ENCODE measurements around the gene KIF3A. TPM values are rescaled to one million over a fixed set of nuclear protein-coding genes. Genes with fewer than 3 reads are reported as not detected.

The KIF3A gene
- polyA plus RNA-seq, 4 donors, result 0.54 to 4.7 (median 2.7) TPM

- Histone ChIP-seq H3K4me3 (ENCODE audit: low read depth in 1 of 3, low read length in 3 of 3) (no peak overlapping the region), H3K9me3 (ENCODE audit: control insufficient read depth in 2 of 2, insufficient read depth in 1 of 2, low read depth in 1 of 2, low read length in 1 of 2) (no peaks in the 10 kb centered on the region), H3K27ac (ENCODE audit: low read depth in 1 of 3, low read length in 2 of 3) (no peak overlapping the region), H3K4me1 (ENCODE audit: control insufficient read depth in 3 of 3, insufficient read depth in 2 of 3, low read depth in 1 of 3, low read length in 2 of 3) (peaks cover 0 to 9% (median 0%) of the 10 kb centered on the region in 3 donors), H3K27me3 (ENCODE audit: control insufficient read depth in 3 of 3, insufficient read depth in 3 of 3, low read length in 3 of 3) (no peaks in the 10 kb centered on the region), H3K36me3 (ENCODE audit: control insufficient read depth in 3 of 3, insufficient read depth in 2 of 3, low read depth in 1 of 3, low read length in 3 of 3) (peaks cover 0 to 37% (median 2%) of the 10 kb centered on the region in 3 donors)
- FAIRE-seq, result no peak
- whole genome bisulfite sequencing, 3 donors, result 87 to 96% (median 88%) methylated on average over 1 of the region's 1 CpG
- no peak for DNase-seq
Measured at GRCh38 chr5:132752581-132753125, 15.3 kb upstream of the KIF3A start.

DNA sequence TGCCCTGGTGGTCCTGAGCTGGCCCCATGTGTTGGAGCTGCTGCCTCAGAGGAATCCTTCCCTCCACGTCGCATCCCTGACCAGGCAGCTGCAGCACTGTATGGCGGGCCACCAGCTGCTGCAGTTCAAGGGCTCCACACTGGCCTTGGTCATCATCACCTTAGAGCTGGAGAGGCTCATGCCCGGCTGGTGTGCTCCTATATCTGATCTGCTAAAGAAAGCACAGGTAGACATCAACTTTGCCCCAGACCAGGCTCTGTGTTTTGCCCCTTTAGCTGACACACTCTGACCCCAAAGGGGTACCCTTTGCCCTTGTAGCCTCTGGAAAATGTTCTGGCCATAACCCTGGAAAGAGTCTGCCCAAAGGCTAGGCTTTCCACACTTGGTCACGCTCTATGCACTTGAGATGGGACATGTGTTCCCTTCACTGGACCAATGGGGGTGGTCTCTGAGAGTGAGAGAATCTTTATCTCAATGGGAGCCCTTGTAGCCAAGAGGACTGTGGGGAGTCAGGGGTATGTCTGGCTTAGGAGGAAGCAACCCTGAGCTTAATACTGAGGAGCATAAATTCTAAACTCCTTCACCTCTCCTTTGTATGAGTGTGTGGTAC, 14.7 kb upstream of the KIF3A start:
- Histone ChIP-seq H3K27me3 (ENCODE audit: control insufficient read depth in 3 of 3, insufficient read depth in 3 of 3, low read length in 3 of 3) (no peaks in the 10 kb centered on the region), H3K36me3 (ENCODE audit: control insufficient read depth in 3 of 3, insufficient read depth in 2 of 3, low read depth in 1 of 3, low read length in 3 of 3) (peaks cover 0 to 32% (median 2%) of the 10 kb centered on the region in 3 donors), H3K27ac (ENCODE audit: low read depth in 1 of 3, low read length in 2 of 3) (no peak overlapping the region), H3K4me3 (ENCODE audit: low read depth in 1 of 3, low read length in 3 of 3) (no peak overlapping the region), H3K9me3 (ENCODE audit: control insufficient read depth in 2 of 2, insufficient read depth in 1 of 2, low read depth in 1 of 2, low read length in 1 of 2) (no peaks in the 10 kb centered on the region), H3K4me1 (ENCODE audit: control insufficient read depth in 3 of 3, insufficient read depth in 2 of 3, low read depth in 1 of 3, low read length in 2 of 3) (peaks cover 0 to 9% (median 0%) of the 10 kb centered on the region in 3 donors)
- no peak for FAIRE-seq
- DNase-seq, result no peak
- WGBS, 3 donors, result 92 to 96% (median 93%) methylated on average over 5 of the region's 5 CpGs

DNA sequence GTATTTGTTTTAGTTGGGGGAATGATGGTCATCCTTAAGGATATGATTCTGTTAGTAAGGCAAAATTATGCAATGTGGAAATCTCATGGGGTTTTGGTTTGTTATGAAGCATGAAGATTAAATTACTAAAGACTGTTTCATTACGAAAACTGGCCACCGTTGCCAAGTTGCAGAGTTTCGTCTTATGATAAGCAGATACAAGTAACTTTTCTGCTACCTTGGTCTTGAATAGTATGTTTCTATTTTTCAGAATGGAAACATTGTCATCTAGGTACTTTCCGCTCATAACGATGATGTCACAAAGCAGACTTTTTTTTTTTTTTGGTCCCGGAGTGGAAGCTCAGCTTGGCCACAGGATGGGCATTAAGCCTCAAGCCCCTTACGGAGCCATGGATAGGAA, 14.1 kb upstream of the KIF3A start:
- Histone ChIP-seq H3K4me3 (ENCODE audit: low read depth in 1 of 3, low read length in 3 of 3) (no peak overlapping the region), H3K27me3 (ENCODE audit: control insufficient read depth in 3 of 3, insufficient read depth in 3 of 3, low read length in 3 of 3) (no peaks in the 10 kb centered on the region), H3K36me3 (ENCODE audit: control insufficient read depth in 3 of 3, insufficient read depth in 2 of 3, low read depth in 1 of 3, low read length in 3 of 3) (peaks cover 0 to 29% (median under 1%) of the 10 kb centered on the region in 3 donors), H3K27ac (ENCODE audit: low read depth in 1 of 3, low read length in 2 of 3) (no peak overlapping the region), H3K9me3 (ENCODE audit: control insufficient read depth in 2 of 2, insufficient read depth in 1 of 2, low read depth in 1 of 2, low read length in 1 of 2) (no peaks in the 10 kb centered on the region), H3K4me1 (ENCODE audit: control insufficient read depth in 3 of 3, insufficient read depth in 2 of 3, low read depth in 1 of 3, low read length in 2 of 3) (peaks cover 0 to 11% (median 0%) of the 10 kb centered on the region in 3 donors)
- no peak for DNase-seq
- no peak for FAIRE-seq
- WGBS, 3 donors, result 74 to 87% (median 77%) methylated on average over 7 of the region's 7 CpGs

- FAIRE-seq, result no peak
- Histone ChIP-seq H3K27ac (ENCODE audit: low read depth in 1 of 3, low read length in 2 of 3) (no peak overlapping the region), H3K9me3 (ENCODE audit: control insufficient read depth in 2 of 2, insufficient read depth in 1 of 2, low read depth in 1 of 2, low read length in 1 of 2) (no peaks in the 10 kb centered on the region), H3K4me1 (ENCODE audit: control insufficient read depth in 3 of 3, insufficient read depth in 2 of 3, low read depth in 1 of 3, low read length in 2 of 3) (peaks cover 0 to 13% (median 0%) of the 10 kb centered on the region in 3 donors), H3K4me3 (ENCODE audit: low read depth in 1 of 3, low read length in 3 of 3) (no peak overlapping the region), H3K27me3 (ENCODE audit: control insufficient read depth in 3 of 3, insufficient read depth in 3 of 3, low read length in 3 of 3) (peaks cover 0 to under 1% (median 0%) of the 10 kb centered on the region in 3 donors), H3K36me3 (ENCODE audit: control insufficient read depth in 3 of 3, insufficient read depth in 2 of 3, low read depth in 1 of 3, low read length in 3 of 3) (peaks cover 0 to 26% (median 0%) of the 10 kb centered on the region in 3 donors)
- 75 to 86% (median 82%) methylated on average over 10 of the region's 10 CpGs for WGBS, 3 donors
- DNase-seq, result no peak
Measured at GRCh38 chr5:132750471-132751230, 13.3 kb upstream of the KIF3A start.

DNA sequence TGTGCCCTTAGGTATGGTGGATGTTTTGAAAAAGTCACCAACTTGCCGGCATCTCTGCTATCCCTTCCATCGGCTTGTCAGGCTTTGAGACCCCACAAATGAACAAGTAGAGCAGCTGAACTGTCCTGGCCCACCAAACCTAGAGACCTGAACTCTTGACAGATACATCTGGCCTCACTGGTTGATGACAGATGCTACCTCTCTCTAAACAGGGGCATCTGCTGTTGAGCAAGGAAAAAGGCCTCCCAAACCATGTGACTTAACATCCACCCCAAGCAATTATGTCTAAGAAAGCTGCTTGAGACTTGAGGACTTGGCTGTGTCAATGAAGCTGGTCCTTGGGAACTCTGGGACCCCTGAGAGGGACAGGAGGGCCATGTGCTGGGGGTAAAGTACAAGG, 12.2 kb upstream of the KIF3A start:
- peaks cover 0 to 4% (median 0%) of the 10 kb centered on the region in 3 donors for H3K27me3 ChIP-seq (ENCODE audit: control insufficient read depth in 3 of 3, insufficient read depth in 3 of 3, low read length in 3 of 3)
- 95 to 100% (median 95%) methylated on average over 2 of the region's 2 CpGs for WGBS, 3 donors
- no peak overlapping the region for H3K27ac ChIP-seq (ENCODE audit: low read depth in 1 of 3, low read length in 2 of 3)
- peaks cover 0 to 26% (median 0%) of the 10 kb centered on the region in 3 donors for H3K36me3 ChIP-seq (ENCODE audit: control insufficient read depth in 3 of 3, insufficient read depth in 2 of 3, low read depth in 1 of 3, low read length in 3 of 3)
- no peak for DNase-seq
- no peak for FAIRE-seq
- no peak overlapping the region for H3K4me3 ChIP-seq (ENCODE audit: low read depth in 1 of 3, low read length in 3 of 3)
- peaks cover 0 to 13% (median 0%) of the 10 kb centered on the region in 3 donors for H3K4me1 ChIP-seq (ENCODE audit: control insufficient read depth in 3 of 3, insufficient read depth in 2 of 3, low read depth in 1 of 3, low read length in 2 of 3)
- no peaks in the 10 kb centered on the region for H3K9me3 ChIP-seq (ENCODE audit: control insufficient read depth in 2 of 2, insufficient read depth in 1 of 2, low read depth in 1 of 2, low read length in 1 of 2)

DNA sequence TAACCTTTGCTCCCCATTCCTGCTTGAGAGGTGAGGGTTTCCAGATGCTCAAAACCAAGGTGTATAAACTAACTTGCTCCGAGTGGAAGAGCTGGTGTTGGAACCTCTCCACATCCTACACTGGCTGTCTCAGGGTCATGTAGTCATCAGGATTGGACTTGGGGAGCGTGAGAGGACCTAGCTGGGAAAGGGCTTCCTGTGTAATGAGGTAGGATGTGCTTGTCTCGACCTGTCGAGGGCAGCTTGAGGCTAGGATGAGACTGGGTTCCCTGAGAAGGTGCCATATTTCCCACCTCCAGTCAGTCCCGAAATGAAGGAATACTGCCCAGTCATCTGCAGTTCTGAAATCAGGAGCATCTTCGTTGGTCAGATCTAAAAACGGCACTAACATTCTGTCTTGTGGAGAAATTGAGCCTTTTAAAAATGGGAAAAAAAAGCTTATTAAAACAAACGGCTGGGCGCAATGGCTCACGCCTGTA, 11.2 kb upstream of the KIF3A start:
- Histone ChIP-seq H3K27me3 (ENCODE audit: control insufficient read depth in 3 of 3, insufficient read depth in 3 of 3, low read length in 3 of 3) (peaks cover 0 to 4% (median 0%) of the 10 kb centered on the region in 3 donors), H3K27ac (ENCODE audit: low read depth in 1 of 3, low read length in 2 of 3) (no peak overlapping the region), H3K4me1 (ENCODE audit: control insufficient read depth in 3 of 3, insufficient read depth in 2 of 3, low read depth in 1 of 3, low read length in 2 of 3) (peaks cover 0 to 13% (median 0%) of the 10 kb centered on the region in 3 donors), H3K4me3 (ENCODE audit: low read depth in 1 of 3, low read length in 3 of 3) (no peak overlapping the region), H3K36me3 (ENCODE audit: control insufficient read depth in 3 of 3, insufficient read depth in 2 of 3, low read depth in 1 of 3, low read length in 3 of 3) (peaks cover 0 to 20% (median 0%) of the 10 kb centered on the region in 3 donors), H3K9me3 (ENCODE audit: control insufficient read depth in 2 of 2, insufficient read depth in 1 of 2, low read depth in 1 of 2, low read length in 1 of 2) (no peaks in the 10 kb centered on the region)
- WGBS, 3 donors, result 84 to 89% (median 89%) methylated on average over 10 of the region's 10 CpGs
- DNase-seq (peak in 1 of 2 donors; percentile 22), FAIRE-seq (no peak)

DNA sequence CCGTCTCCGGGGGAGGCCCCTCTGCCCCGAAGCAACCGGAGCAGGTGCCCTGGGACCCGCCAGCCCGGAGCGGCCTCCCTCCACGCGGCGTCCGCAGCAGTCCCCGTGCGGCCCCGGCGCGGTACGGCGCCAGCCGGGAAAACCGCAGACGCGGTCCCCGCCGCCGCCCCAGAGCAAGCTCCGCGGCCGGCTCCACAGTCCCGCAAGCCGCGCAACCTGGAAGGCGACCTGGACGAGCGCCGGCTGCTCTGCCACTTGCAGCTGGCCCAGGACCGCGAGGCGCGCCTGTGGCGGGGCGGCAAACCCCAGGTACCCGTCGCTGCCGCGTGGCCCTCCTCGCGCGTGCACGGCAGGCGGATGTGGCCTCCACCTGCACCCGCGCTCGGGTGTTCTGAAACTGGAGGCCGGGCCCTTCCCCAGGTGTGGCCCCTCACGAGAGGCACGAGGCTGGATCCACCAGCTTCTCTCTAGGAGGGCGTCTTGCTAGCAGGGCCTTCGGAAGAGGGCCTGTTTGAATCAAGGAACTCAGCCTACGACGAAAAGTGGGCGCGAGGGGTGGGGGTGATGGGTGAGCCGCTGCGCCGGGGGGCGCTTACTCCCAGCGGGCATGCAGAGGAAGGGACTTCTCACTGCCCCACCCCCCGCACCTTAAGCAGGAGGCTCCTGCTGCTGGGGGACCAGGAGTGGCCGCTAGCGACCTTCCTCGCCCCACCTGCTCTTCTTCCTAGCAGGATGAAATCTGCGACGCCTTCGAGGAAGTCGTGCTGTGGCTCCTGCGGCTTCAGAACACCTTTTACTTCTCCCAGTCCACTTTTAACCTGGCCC, 10.5 kb upstream of the KIF3A start:
- Histone ChIP-seq H3K9me3 (ENCODE audit: control insufficient read depth in 2 of 2, insufficient read depth in 1 of 2, low read depth in 1 of 2, low read length in 1 of 2) (no peaks in the 10 kb centered on the region), H3K4me3 (ENCODE audit: low read depth in 1 of 3, low read length in 3 of 3) (peak overlapping the region; percentile 48 to 60 (median 55)), H3K27ac (ENCODE audit: low read depth in 1 of 3, low read length in 2 of 3) (peak overlapping the region; percentile 50 to 78 (median 74)), H3K36me3 (ENCODE audit: control insufficient read depth in 3 of 3, insufficient read depth in 2 of 3, low read depth in 1 of 3, low read length in 3 of 3) (peaks cover 0 to 17% (median 0%) of the 10 kb centered on the region in 3 donors), H3K27me3 (ENCODE audit: control insufficient read depth in 3 of 3, insufficient read depth in 3 of 3, low read length in 3 of 3) (peaks cover 0 to 4% (median 0%) of the 10 kb centered on the region in 3 donors), H3K4me1 (ENCODE audit: control insufficient read depth in 3 of 3, insufficient read depth in 2 of 3, low read depth in 1 of 3, low read length in 2 of 3) (peaks cover 0 to 13% (median 0%) of the 10 kb centered on the region in 3 donors)
- WGBS, 3 donors, result 17 to 26% (median 22%) methylated on average over 56 to 76 of the region's 76 CpGs
- FAIRE-seq, result no peak
- peak; percentile 42 for DNase-seq
